Psoas muscle (tissue), 8 donors: ENCODE measurements around the gene NDUFB7. TPM values are rescaled to one million over a fixed set of nuclear protein-coding genes. Genes with fewer than 3 reads are reported as not detected.

Experiments used
- ATAC-seq, 4 donors: fragments of 200-7000 bp; cut with Tn5 transposase; one replicate each; pipeline ENCODE4 v1.9.1; 2020; ENCODE audit warnings: moderate library complexity in 3 of 4, mild to moderate bottlenecking in 2 of 4
- DNase-seq, 2 donors: peaks; one replicate each; pipeline ENCODE4 v3.0.0-alpha.2; 2020
- H3K27ac ChIP-seq: fragments of 200-600 bp; one replicate; pipeline ENCODE4 v1.8.0; 2022
- H3K27me3 ChIP-seq, 3 donors: fragments of 200-600 bp in 1 of 3; one replicate each; pipeline versions ENCODE4 v1.6.1 to v1.8.0; 2013 to 2022; ENCODE audit warnings: low read length in 2 of 3, mild to moderate bottlenecking in 2 of 3, moderate library complexity in 1 of 3; ENCODE audit not compliant: insufficient read depth in 3 of 3
- H3K36me3 ChIP-seq, 2 donors: fragments of 200-600 bp in 1 of 2; one replicate each; pipeline versions ENCODE4 v1.6.1 to v1.8.0; 2013 to 2022; ENCODE audit warnings: low read depth in 1 of 2, mild to moderate bottlenecking in 1 of 2, moderate library complexity in 1 of 2; ENCODE audit not compliant: insufficient read depth in 1 of 2
- H3K4me1 ChIP-seq: fragments of 200-600 bp; one replicate; pipeline ENCODE4 v1.8.0; 2022
- H3K4me3 ChIP-seq: fragments of 200-600 bp; one replicate; pipeline ENCODE4 v1.8.0; 2022; ENCODE audit warnings: mild to moderate bottlenecking
- H3K9me3 ChIP-seq: fragments of 200-600 bp; one replicate; pipeline ENCODE4 v1.8.0; 2022
- CTCF ChIP-seq: fragments of 200-600 bp; IDR thresholded peaks from one replicate; pipeline ENCODE4 v1.8.0; 2022; ENCODE audit warnings: antibody characterized with exemption
- WGBS, 3 donors: extraction: QIAGEN DNeasy Blood & Tissue Kit; methylation state at CpG; one replicate each; pipeline versions ENCODE4 v1.1.6 to v1.1.7; 2013; 5-methylcytosine and 5-hydroxymethylcytosine counted together
- intact Hi-C, 2 donors: fragments of 100-400 bp; cut with DNase I; formaldehyde crosslinking; loops; one replicate each; pipeline versions ENCODE4 v1.11.0 to v1.14.2; 2022
- long read RNA-seq, 2 donors: library from polyadenylated mRNA; unstranded; transcript quantifications; one replicate each; pipeline ENCODE4 v2.0.0, GENCODE V29; 2021
- polyA plus RNA-seq, 3 donors: library from polyadenylated mRNA; stranded (reverse); fragments of 200-250 nt; gene quantifications; one replicate each; pipeline ENCODE4 v1.2.3, GENCODE V29; 2013
- total RNA-seq, 4 donors: library from RNA; stranded (reverse); fragmentation: NEBNext Ultra II Directional in 2 of 4; extraction: Animal tissue kit (Norgen Biotek cat#: 25700) in 2 of 4; gene quantifications; one replicate each; pipeline versions ENCODE4 v1.2.1 to v1.2.4, GENCODE V29; 2021 to 2023
- donor health status: healthy with polysubstance abuse.
- donor health status: DM: no; HTN: no; CAD: no; lungs with moderate emphysema.
- donor health status: Bipolar disorder and iron deficiency.
- donor health status: healthy.
- donor health status: DM: yes; HTN: yes; CAD: no.
- donor health status: DM: no; HTN: no; CAD: no.
- donor health status: DM: no; HTN: no; CAD: no.
- donor health status: DM: yes; HTN: yes; CAD: no.

NDUFB7 gene
- 100 to 1,000 TPM; 216 to 306 (median 287) TPM for total RNA-seq
- 100 to 1,000 TPM; 488 to 805 (median 716) TPM for polyA plus RNA-seq
- long read RNA-seq, donor 1, transcript NDUFB7-201 (3 exons, 531 nt) = major isoform, 73 of 75 reads
- long read RNA-seq, donor 1, partial matches to known transcripts = 1 of 75 reads
- long read RNA-seq, donor 1, other reads (novel, unspliced or antisense) = 1 of 75 reads
- long read RNA-seq, donor 2, transcript NDUFB7-201 (3 exons, 531 nt) = major isoform, 100 of 103 reads
- long read RNA-seq, donor 2, partial matches to known transcripts = 0 of 103 reads
- long read RNA-seq, donor 2, other reads (novel, unspliced or antisense) = 3 of 103 reads

- intact Hi-C loops = loop anchor here (10.0 kb wide), 2 partner anchors 113 to 313 kb away; partner anchors contain the start of gene OR7A17 (in 1 of the 2)
- 2% methylated on average over 36 to 40 of the region's 40 CpGs for WGBS, 3 donors
- peaks cover 0 to 7% of the 10 kb centered on the region in 2 donors for H3K36me3 ChIP-seq
Observed at GRCh38 chr19:14571695-14572490, at the start of gene NDUFB7. NDUFB7 (minus strand) TSS chr19:14572066; CDS start chr19:14572000, 66 bp downstream.

GRCh38 chr19:14619404-14619803 is 47.5 kb upstream of the NDUFB7 start:
- Histone ChIP-seq H3K9me3 (peaks cover 15% of the 10 kb centered on the region), H3K27ac (no peak overlapping the region), H3K36me3 (no peaks in the 10 kb centered on the region), H3K4me3 (no peak overlapping the region), H3K4me1 (no peaks in the 10 kb centered on the region), H3K27me3 (no peaks in the 10 kb centered on the region)
- TF ChIP-seq CTCF = no peak
- intact Hi-C loops = no loop called here
- DNase-seq (no peak), ATAC-seq (no peak)

More at GRCh38 chr19:14571695-14572490, at the start of gene NDUFB7:
- ATAC-seq (peak; percentile 97 to 99 (median 98)), DNase-seq (peak; percentile 91 to 94)
- Histone ChIP-seq H3K27me3 (no peaks in the 10 kb centered on the region), H3K4me3 (peak within 1 kb of the TSS; percentile 87), H3K4me1 (peaks cover 22% of the 10 kb centered on the region), H3K9me3 (no peaks in the 10 kb centered on the region), H3K27ac (peak within 1 kb of the TSS; percentile 81)
- TF ChIP-seq CTCF = peak; percentile 76

GRCh38 chr19:14616407-14616806 is 44.5 kb upstream of the NDUFB7 start:
- peaks cover 15% of the 10 kb centered on the region for H3K9me3 ChIP-seq
- no peaks in the 10 kb centered on the region for H3K27me3 ChIP-seq
- intact Hi-C loops = no loop called here
- 91 to 95% (median 95%) methylated on average over 3 of the region's 3 CpGs for WGBS, 3 donors
- TF ChIP-seq CTCF = no peak
- DNase-seq = no peak
- no peaks in the 10 kb centered on the region for H3K36me3 ChIP-seq
- ATAC-seq = no peak
- no peaks in the 10 kb centered on the region for H3K4me1 ChIP-seq
- H3K27ac ChIP-seq = no peak overlapping the region
- H3K4me3 ChIP-seq = no peak overlapping the region

GRCh38 chr19:14615623-14616022 is 43.8 kb upstream of the NDUFB7 start:
- Histone ChIP-seq H3K9me3 (peaks cover 15% of the 10 kb centered on the region), H3K4me3 (no peak overlapping the region), H3K27ac (no peak overlapping the region), H3K4me1 (no peaks in the 10 kb centered on the region), H3K27me3 (no peaks in the 10 kb centered on the region), H3K36me3 (no peaks in the 10 kb centered on the region)
- intact Hi-C loops = no loop called here
- 88 to 98% (median 96%) methylated on average over 8 of the region's 8 CpGs for WGBS, 3 donors
- no peak for DNase-seq
- TF ChIP-seq CTCF = no peak
- no peak for ATAC-seq
